Left lung (tissue), 10 donors: ENCODE results near the gene BTBD9. TPM values are rescaled to one million over a fixed set of nuclear protein-coding genes. Genes with fewer than 3 reads are reported as not detected.

Source experiments
- ATAC-seq: fragments of 200-7000 bp; cut with Tn5 transposase; one replicate; pipeline ENCODE4 v1.9.1; 2020; ENCODE audit warnings: moderate library complexity
- DNase-seq, 4 donors: peaks; one replicate each; pipeline ENCODE4 v3.0.0-alpha.2; 2013 to 2020
- H3K27ac ChIP-seq, 2 donors: fragments of 200-600 bp; sonication (generic) in 1 of 2; one replicate each; pipeline versions ENCODE4 v1.5.0 to v1.8.0; 2020 to 2021
- H3K27me3 ChIP-seq, 2 donors: fragments of 200-600 bp; sonication (generic) in 1 of 2; one replicate each; pipeline versions ENCODE4 v1.5.0 to v1.8.0; 2020 to 2021
- H3K36me3 ChIP-seq, 2 donors: fragments of 200-600 bp; sonication (generic) in 1 of 2; one replicate each; pipeline versions ENCODE4 v1.5.0 to v1.8.0; 2020 to 2021
- H3K4me1 ChIP-seq, 2 donors: fragments of 200-600 bp; one replicate each; pipeline ENCODE4 v1.8.0; 2021
- H3K4me3 ChIP-seq, 2 donors: fragments of 200-600 bp; sonication (generic) in 1 of 2; one replicate each; pipeline versions ENCODE4 v1.5.0 to v1.8.0; 2020 to 2021; ENCODE audit warnings: mild to moderate bottlenecking in 1 of 2
- H3K9me3 ChIP-seq, 2 donors: fragments of 200-600 bp; sonication (generic) in 1 of 2; one replicate each; pipeline versions ENCODE4 v1.5.0 to v1.8.0; 2020 to 2021
- intact Hi-C, 2 donors: fragments of 100-400 bp; cut with DNase I; formaldehyde crosslinking; loops; one replicate each; pipeline versions ENCODE4 v1.11.2 to v1.14.2; 2022
- polyA plus RNA-seq, 6 donors: library from polyadenylated mRNA; unstranded; fragments of 120-200 nt; gene quantifications; one replicate each; pipeline ENCODE4 v1.2.1, GENCODE V29; 2013; ENCODE audit not compliant: insufficient read length in 6 of 6
- total RNA-seq, 2 donors: library from RNA; stranded (reverse); fragmentation: NEBNext Ultra II Directional; extraction: Animal tissue kit (Norgen Biotek cat#: 25700); gene quantifications; one replicate each; pipeline ENCODE4 v1.2.1, GENCODE V29; 2021
- TF ChIP-seq, protein P1 (sequence below), 2 donors: fragments of 200-600 bp; sonication (generic) in 1 of 2; IDR thresholded peaks; one replicate each; pipeline versions ENCODE4 v1.5.0 to v1.8.0; 2021; ENCODE audit warnings: antibody characterized with exemption in 2 of 2
- donor health status: DM: no; HTN: yes; CAD: no.
- donor health status: DM: no; HTN: no; CAD: no.

BTBD9 gene
- total and polyA plus RNA-seq, 8 donors: 14.2 to 44.0 (median 16.0) TPM

GRCh38 chr6:38154731-38155130 lies 485.0 kb downstream of the BTBD9 start:
- TF ChIP-seq, protein P1, sequence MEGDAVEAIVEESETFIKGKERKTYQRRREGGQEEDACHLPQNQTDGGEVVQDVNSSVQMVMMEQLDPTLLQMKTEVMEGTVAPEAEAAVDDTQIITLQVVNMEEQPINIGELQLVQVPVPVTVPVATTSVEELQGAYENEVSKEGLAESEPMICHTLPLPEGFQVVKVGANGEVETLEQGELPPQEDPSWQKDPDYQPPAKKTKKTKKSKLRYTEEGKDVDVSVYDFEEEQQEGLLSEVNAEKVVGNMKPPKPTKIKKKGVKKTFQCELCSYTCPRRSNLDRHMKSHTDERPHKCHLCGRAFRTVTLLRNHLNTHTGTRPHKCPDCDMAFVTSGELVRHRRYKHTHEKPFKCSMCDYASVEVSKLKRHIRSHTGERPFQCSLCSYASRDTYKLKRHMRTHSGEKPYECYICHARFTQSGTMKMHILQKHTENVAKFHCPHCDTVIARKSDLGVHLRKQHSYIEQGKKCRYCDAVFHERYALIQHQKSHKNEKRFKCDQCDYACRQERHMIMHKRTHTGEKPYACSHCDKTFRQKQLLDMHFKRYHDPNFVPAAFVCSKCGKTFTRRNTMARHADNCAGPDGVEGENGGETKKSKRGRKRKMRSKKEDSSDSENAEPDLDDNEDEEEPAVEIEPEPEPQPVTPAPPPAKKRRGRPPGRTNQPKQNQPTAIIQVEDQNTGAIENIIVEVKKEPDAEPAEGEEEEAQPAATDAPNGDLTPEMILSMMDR (IDR thresholded peaks at IDR 0.05): no peak
- Histone ChIP-seq H3K27me3 (no peaks in the 10 kb centered on the region), H3K9me3 (no peaks in the 10 kb centered on the region), H3K4me1 (peaks cover under 1 to 29% of the 10 kb centered on the region in 2 donors), H3K4me3 (no peak overlapping the region), H3K27ac (peak overlapping the region in 1 of 2 donors; percentile 63), H3K36me3 (peaks cover 0 to 36% of the 10 kb centered on the region in 2 donors)
- intact Hi-C loops: no loop called here
- ATAC-seq (no peak), DNase-seq (no peak)

- intact Hi-C loops: no loop called here
- Histone ChIP-seq H3K27me3 (no peaks in the 10 kb centered on the region), H3K4me3 (no peak overlapping the region), H3K4me1 (peaks cover 3 to 36% of the 10 kb centered on the region in 2 donors), H3K36me3 (peaks cover 0 to 36% of the 10 kb centered on the region in 2 donors), H3K27ac (peak overlapping the region in 1 of 2 donors; percentile 63), H3K9me3 (no peaks in the 10 kb centered on the region)
- DNase-seq (no peak), ATAC-seq (no peak)
- TF ChIP-seq, protein P1 (IDR thresholded peaks at IDR 0.05): no peak
Measured at GRCh38 chr6:38153798-38154345, 485.9 kb downstream of the BTBD9 start.

- Histone ChIP-seq H3K27ac (no peak overlapping the region), H3K27me3 (no peaks in the 10 kb centered on the region), H3K36me3 (peaks cover 0 to 36% of the 10 kb centered on the region in 2 donors), H3K9me3 (no peaks in the 10 kb centered on the region), H3K4me1 (peaks cover 3 to 40% of the 10 kb centered on the region in 2 donors), H3K4me3 (no peak overlapping the region)
- TF ChIP-seq, protein P1 (IDR thresholded peaks at IDR 0.05): no peak
- DNase-seq: no peak
- ATAC-seq: no peak
- intact Hi-C loops: no loop called here
Measured at GRCh38 chr6:38153076-38153797, 486.5 kb downstream of the BTBD9 start.

- Histone ChIP-seq H3K36me3 (peaks cover 0 to 36% of the 10 kb centered on the region in 2 donors), H3K27ac (no peak overlapping the region), H3K4me1 (peaks cover 3 to 40% of the 10 kb centered on the region in 2 donors), H3K4me3 (no peak overlapping the region), H3K9me3 (no peaks in the 10 kb centered on the region), H3K27me3 (no peaks in the 10 kb centered on the region)
- no peak for ATAC-seq
- intact Hi-C loops: no loop called here
- TF ChIP-seq, protein P1 (IDR thresholded peaks at IDR 0.05): no peak
- no peak for DNase-seq
Measured at GRCh38 chr6:38152620-38153019, 487.1 kb downstream of the BTBD9 start.
